HG02798 (cell line): ENCODE data around the gene SAMD11.

Source experiments
- ATAC-seq: cut with Tn5 transposase; IDR thresholded peaks from one replicate; pipeline ENCODE4 v1.9.1; 2021; ENCODE audit warnings: mild to moderate bottlenecking; ENCODE audit not compliant: unreplicated experiment, poor library complexity

The SAMD11 gene

GRCh38 chr1:929712-930632 is 6.2 kb downstream of the SAMD11 start:
- no peak for ATAC-seq

GRCh38 chr1:930633-931138 is 7.0 kb downstream of the SAMD11 start:
- ATAC-seq, result no peak

GRCh38 chr1:931380-932172 is 7.9 kb downstream of the SAMD11 start:
- ATAC-seq, result no peak

GRCh38 chr1:932173-932510 is 8.4 kb downstream of the SAMD11 start:
- ATAC-seq, result no peak

GRCh38 chr1:932776-933602 is 9.3 kb downstream of the SAMD11 start:
- no peak for ATAC-seq

- ATAC-seq, result no peak
Measured at GRCh38 chr1:933603-933940, 9.8 kb downstream of the SAMD11 start.

- ATAC-seq, result no peak
Measured at GRCh38 chr1:934991-935750, 11.4 kb downstream of the SAMD11 start.

GRCh38 chr1:935751-936231 is 12.1 kb downstream of the SAMD11 start:
- no peak for ATAC-seq

GRCh38 chr1:936348-937264 is 12.9 kb downstream of the SAMD11 start:
- ATAC-seq, result no peak

GRCh38 chr1:937521-937920 is 13.8 kb downstream of the SAMD11 start:
- ATAC-seq, result no peak

GRCh38 chr1:938088-938683 is 14.5 kb downstream of the SAMD11 start:
- no peak for ATAC-seq

- no peak for ATAC-seq
Measured at GRCh38 chr1:938711-939489, 15.2 kb downstream of the SAMD11 start.

GRCh38 chr1:939511-940106 is 15.9 kb downstream of the SAMD11 start:
- ATAC-seq, result no peak

GRCh38 chr1:940107-941014 is 16.6 kb downstream of the SAMD11 start:
- ATAC-seq, result no peak

- ATAC-seq, result no peak
Measured at GRCh38 chr1:941015-941587, 17.4 kb downstream of the SAMD11 start.
